CD1c-positive myeloid dendritic cell (primary cell): ENCODE results near the gene PGGHG.

Source experiments
- DNase-seq: peaks from one replicate; pipeline ENCODE4 v3.0.0-alpha.2; 2016; ENCODE audit errors: extremely low spot score

The PGGHG gene

GRCh38 chr11:288478-289397, at the start of gene PGGHG:
Gene PGGHG (plus strand): TSS chr11:289126. CDS start chr11:289817, 691 bp downstream.
- DNase-seq: peak; percentile 46

DNA sequence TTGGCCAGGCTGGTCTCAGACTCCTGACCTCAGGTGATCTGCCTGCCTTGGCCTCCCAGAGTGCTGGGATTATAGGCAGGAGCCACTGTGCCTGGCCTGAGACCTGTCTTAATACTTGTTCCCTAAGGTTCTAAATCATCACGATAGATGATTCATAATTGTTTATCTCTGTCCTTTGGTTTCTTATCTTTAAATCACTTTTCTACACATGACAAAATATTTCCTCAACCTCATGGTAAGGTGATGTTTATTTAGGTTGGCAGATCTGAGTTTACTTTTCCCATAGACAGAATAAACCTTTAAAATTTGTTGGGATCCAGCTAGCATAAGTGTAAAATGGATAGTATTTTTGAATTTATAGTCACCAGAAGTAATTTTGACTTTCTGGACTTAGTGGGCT, 48.6 kb upstream of the PGGHG start:
- DNase-seq: no peak

DNA sequence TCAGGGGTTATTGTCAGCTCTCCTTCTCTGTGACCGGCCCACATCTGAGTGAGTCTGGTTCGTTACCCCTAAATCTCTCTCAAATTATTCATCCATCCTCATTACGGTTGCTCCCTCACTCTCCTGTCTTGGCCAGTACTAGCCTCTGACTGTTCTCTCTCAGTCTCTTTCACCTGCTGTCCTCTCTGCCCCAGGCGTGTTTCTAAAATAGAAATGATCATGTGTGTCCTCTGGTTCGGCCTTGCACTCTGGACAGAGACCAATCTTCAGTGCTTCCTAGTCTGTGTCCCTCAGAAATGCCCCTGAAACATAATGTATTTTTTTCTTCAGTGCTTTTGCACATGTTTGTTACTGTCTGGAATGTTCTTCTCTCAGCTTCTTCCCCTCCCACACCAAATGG, 47.3 kb upstream of the PGGHG start:
- DNase-seq: no peak

- DNase-seq: no peak
Observed at GRCh38 chr11:244376-244775, 44.5 kb upstream of the PGGHG start.

DNA sequence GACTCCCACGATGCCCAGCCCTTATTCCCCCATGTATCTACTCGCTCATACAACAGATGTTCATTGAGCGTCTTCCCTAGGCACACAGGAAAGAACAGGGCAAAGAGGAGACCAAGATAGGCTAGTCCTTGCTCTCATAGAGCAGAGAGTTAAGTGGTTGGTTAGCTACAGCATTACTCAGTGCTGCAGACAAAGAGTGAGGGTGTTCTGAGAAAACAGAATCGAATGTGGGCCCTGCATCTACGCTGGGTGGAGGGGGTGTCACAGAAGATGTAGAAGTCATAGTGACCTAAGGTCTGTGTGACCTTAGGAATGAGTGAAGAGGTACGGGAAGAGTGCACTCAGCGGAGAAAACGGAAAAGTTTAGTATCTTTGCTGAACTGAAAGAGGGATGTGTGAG, 39.9 kb upstream of the PGGHG start:
- peak; percentile 8 for DNase-seq

GRCh38 chr11:250274-250673, 38.7 kb upstream of the PGGHG start:
- DNase-seq: no peak

DNA sequence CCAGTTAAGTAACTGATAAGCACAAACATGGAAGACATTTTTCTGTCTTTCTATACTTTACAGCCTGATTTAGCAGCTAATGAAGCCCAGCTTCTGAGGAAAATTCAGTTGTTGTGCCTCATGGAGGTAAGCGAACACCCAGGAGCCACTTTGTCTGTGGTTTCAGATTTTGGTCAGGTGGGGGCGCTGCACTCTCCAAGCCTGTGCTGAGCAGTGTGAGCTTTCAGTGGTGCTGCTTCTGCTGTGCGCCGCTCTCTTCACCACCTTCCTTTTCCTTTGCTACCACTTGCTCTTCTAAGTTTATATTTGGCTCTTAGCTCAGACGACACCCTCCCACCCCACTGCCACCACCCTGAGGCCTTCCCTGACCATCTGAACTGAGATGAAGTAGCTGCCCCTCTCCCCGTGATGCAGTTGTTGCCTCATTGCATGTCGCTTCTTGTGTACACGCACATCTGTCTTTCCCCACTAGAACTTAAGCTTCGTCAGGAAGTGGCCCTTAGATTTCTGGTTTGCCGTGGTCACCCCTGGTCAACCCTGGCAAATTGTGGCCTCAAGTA, 38.1 kb upstream of the PGGHG start:
- peak; percentile 78 for DNase-seq

GRCh38 chr11:251550-251949, 37.4 kb upstream of the PGGHG start:
- no peak for DNase-seq

DNA sequence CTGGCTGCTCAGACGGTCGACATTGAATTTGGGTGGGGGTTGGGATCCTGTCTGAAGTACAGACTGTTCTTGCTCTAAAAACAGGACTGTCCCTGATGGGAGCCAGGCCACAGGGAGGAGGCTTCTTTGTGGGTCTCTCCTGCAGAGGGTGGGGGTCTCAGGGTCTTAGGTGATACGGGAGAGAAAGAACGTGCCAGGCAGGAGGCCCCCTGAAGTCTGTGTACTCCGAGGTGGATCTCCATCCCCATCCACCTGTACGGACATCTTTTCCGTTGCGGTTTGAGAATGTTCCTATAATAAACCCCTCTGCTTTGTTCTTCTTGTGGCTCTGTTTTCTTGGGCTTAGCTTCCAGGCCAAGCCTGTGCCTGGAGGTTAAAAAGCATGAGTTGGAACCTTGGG, 36.3 kb upstream of the PGGHG start:
- no peak for DNase-seq

DNA sequence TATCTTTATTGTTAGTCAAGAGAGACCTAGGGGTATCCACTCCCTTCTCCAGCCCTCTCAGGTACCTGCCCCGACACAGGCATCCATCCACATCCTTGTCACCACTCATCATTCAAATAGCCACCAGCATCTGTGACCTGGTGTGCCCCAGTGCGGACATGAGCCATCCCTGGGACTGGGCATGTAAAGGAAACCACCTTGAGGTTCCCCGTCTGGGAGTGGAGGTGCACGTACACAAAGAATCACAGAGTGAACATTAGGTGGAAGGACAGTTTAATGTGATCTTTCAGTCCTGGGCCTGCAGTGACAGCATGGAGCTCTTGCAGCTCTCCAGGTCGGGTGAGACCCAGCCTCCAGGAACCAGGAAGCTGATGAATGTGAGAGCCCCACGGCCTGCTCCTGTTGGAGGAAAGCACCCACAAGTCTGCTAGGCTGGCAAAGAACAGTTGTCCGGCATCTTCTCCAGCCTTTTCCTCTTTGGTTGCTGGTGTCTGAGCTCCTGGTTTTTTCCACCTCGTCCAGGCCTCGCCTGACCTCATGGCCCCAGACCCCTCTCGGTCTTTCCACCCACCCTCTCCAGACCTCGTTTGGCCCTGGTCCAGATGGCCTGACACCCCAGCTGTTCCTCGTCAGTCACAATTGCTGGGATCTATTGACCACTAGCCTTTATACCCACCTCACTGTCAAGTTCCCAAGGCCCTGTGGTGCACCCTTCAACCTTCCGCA, 35.6 kb upstream of the PGGHG start:
- DNase-seq: no peak

- no peak for DNase-seq
Observed at GRCh38 chr11:253886-254270, 35.0 kb upstream of the PGGHG start.

- DNase-seq: no peak
Observed at GRCh38 chr11:255176-255575, 33.8 kb upstream of the PGGHG start.

DNA sequence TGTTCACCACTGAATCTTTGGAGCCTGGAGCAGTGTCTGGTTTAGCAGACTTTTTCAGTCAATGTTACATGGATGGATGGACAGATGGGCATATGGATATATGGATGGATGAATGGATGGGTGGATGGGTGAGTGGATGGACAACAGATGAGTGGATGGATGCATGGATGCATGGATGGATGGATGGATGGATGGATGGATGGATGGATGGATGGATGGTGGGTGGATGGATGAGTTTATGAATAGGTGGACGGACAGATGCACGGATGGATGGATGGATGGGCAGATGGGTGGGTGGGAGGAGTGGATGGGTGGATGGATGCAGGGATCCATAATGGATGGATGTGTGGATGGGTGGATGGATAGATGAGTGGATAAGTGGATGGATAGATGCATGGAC, 33.1 kb upstream of the PGGHG start:
- no peak for DNase-seq

- DNase-seq: no peak
Observed at GRCh38 chr11:256952-257737, 31.8 kb upstream of the PGGHG start.

- no peak for DNase-seq
Observed at GRCh38 chr11:257766-258493, 31.0 kb upstream of the PGGHG start.

DNA sequence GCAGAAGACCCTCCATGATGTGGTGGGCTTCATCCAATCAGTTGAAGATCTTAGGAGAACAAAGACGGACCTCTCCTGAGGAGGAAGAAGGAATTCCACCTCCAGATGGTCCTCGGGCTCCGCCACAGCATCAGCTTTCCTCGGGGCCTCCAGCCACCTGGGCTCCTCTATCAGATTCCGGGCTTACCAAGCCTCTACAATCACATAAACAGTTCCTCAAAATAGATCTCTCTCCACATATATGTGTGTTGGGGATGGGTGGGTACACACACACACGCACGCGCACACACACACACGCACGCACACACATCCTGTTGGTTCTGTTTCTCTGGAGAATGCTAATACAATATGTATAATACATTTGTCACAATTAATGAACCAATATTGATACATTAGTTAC, 29.5 kb upstream of the PGGHG start:
- no peak for DNase-seq

- no peak for DNase-seq
Observed at GRCh38 chr11:261624-262023, 27.3 kb upstream of the PGGHG start.

GRCh38 chr11:266676-267439, 22.1 kb upstream of the PGGHG start:
- DNase-seq: peak; percentile 43

- peak; percentile 62 for DNase-seq
Observed at GRCh38 chr11:267491-267994, 21.4 kb upstream of the PGGHG start.

DNA sequence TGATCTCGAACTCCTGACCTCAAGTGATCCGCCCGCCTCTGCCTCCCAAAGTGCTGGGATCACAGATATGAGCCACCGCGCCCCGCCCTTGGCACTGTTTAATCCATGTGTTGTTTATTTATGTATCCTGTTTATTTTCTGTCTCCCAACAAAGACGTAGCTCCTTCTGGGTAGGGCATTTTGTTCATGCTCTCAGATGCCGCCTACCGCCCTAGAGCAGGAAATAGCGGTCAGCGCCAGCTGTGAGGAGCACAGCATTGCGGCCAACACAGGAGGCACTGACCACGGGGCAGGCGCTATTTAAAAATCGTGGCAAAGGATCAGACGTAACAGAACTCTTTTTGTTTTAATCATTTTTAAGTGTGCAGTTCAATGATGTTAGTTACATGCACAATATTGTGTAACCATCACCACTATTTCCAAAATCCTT, 20.2 kb upstream of the PGGHG start:
- peak; percentile 91 for DNase-seq
